Kidney tubule cell (primary cell): ENCODE data around the gene IL17A.
"Not testable (repeated sequence)": the region's sequence is repeated elsewhere in the genome, so short reads cannot be mapped to it uniquely, and the experiment has no call there.

Source experiments
- DNase-seq: peaks from one replicate; pipeline ENCODE4 v3.0.0-alpha.2; 2018; ENCODE audit warnings: low spot score

The IL17A gene

DNA sequence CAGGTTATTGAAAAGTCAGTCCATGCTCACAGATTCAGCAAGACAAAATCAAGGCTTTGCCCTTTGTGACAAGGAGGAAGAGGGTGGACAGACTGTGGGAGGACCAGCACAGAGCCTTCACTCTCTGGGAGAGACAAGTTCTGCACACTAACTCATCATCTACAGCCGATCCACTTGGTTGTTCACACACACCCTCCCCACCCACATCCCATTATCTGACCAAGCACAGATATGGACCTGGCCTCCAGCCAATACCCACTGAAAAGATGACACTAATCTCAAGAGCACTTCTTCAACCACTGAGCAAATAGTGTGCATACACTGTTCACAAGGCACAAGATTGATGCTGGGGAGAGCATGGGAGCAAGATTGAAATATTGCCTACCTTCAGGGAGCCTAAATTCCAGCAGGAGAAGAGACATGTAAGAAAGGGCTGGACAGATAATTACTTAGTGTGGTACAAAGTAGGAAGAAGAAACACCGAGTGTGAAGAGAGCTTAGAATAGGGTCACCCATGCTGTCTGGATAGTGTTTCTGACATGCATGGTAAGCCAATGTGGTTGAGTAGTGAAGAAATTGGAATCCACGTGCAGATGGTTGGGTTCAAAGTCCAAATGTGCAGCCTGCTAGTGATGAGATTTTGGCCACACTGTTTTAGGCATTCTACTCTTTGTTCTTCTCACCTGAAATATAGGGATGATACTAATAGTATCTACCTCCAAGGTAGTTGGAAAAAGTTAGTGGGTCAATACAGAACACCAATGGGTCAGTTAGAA, 21.7 kb upstream of the IL17A start:
- DNase-seq: no peak

DNA sequence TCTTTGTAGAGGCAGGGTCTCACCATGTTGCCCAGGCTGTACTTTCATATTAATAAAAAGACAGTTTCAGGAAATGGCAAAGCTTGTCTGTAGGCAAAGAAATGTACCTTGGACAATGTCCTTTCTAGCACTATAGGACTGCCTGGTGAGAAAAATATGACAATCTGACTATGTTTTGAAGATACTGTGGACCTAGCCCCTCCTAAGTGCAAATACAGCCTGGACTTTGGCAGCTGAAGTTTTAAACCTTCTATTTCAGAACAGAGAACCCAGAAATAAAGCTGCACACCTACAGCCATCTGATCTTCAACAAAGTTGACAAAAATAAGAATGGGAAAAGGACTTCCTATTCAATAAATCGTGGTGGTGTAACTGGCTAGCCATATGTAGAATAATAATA, 18.9 kb upstream of the IL17A start:
- no peak for DNase-seq

DNA sequence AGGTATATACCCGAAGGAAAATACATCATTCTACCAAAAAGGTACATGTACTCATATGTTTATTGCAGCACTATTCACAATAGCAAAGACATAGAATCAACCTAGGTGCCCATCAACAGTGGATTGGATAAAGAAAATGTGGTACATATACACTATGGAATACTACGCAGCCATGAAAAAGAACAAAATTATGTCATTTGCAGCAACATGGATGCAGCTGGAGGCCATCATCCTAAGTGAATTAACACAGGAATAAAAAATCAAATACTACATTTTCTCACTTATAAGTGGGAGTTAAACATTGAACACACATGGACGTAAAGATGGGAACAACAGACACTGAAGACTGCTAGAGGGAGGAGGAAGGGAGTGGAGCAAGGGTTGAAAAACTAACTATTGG, 17.8 kb upstream of the IL17A start:
- not testable (repeated sequence) for DNase-seq

DNA sequence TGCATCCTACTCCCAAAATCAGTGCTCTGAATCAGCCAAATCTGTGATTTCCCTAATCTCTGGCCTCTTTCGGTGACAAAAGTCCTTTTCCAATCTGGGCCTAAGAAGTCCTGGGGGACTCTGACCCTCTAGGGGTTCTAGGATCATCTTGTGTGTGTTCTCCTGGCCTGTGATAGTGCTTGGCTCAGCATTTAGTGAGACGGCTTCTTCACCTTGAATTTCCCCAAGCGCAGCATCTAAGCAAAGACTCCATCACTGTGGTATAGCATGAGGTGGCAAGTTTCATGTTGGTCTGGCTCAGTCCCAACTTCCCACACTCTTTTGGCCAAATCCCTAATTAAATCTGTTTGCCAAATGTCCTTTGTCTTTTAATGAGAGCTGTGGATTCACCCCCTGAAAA, 12.1 kb upstream of the IL17A start:
- DNase-seq: no peak

DNA sequence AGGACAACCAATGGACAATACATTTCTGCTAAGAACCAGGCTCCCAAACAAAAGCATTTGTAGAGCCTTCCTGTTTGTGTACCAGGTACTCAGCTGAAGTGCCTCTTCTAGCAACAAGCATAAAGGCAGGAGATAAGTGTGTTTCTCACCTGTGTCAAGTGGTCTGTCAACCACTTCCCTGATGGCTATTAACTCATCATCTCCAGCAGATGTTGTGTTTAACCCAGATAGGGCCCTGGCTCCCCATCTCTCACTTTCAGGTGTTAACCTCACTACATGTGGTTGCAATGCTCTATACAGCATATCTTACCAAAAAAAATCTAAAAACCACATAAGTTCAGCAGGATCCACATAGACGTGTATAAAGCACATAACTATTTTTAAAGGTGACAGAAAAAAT, 9.6 kb upstream of the IL17A start:
- DNase-seq: no peak

DNA sequence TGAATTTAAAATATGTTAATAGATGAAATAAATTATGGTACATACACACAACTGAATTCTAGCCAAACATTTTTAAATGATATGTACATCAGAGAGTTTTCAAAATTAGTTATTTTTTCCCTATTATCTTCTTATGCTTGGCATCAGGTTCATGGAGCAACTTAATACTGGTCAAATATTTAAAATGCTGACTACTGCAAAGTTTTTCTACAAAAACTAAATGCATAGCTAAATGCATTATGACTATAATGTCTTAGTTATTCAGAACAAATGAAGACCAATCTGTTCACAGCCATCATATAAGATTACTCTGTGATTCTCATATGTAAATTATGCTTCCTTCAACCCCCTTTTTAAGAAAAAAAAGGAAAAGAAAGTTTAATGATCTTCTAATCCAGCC, 8.2 kb upstream of the IL17A start:
- DNase-seq: no peak

DNA sequence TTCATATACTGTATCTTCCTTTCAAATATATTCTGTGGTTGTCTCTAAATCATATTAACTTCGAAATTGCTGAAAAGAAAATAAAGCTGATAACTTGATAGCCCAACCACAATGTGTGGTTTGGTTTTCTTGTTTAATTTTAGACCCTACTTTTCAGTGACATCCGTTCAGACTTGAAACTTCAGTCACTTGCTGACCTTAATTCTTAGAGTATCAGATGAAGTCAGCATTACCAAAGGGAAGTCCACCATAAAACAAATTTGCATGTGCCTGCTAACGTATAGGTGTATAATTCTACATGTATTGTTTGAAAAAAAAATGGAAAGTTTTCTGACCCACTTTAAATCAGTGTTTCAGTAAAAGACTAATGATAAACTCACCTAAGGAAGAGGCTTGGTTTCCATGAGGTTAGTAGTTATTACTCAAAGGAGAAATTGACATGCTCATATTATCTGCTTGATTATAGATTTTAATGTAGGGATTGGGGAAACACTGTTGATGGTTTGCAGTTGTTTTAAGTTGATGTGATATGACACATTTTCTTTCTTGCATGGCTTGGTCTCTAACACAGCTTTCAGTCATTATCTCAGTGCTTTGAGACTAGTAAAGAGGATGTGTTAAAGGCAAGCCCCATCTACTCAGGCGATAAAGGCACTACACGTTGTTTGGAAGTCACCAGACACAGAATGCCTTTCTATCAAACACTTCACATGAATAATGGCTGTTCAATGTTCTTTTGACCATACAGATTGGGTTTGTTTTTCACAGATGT, 5.2 kb upstream of the IL17A start:
- no peak for DNase-seq

DNA sequence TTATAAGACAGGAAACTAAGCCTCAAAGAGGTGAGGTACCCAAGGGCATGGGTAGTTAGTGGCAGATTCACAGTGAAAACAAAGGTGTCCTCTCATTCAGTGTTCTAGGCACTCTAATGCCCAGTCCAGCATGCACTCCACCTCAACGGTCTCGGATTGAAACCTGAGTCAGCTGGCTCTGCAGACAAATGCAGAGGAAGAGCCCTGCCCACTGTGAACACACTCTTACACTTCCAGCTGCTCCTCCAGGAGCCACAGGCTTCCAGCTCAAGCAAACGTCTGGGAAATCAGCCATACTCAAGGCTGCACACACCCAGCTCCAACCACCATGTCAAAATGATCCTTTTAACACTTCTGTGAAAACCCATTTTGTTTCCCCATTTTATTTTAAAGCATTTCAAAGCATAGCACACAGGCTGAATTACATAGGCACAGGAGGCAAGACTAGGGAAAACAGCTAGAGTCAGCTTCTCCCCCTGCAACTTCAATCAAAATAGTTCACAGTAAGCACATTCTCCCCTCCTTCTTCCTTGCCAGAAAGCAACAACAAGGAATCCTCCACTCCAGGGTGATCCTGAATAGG, 3.0 kb upstream of the IL17A start:
- DNase-seq: peak; percentile 9

DNA sequence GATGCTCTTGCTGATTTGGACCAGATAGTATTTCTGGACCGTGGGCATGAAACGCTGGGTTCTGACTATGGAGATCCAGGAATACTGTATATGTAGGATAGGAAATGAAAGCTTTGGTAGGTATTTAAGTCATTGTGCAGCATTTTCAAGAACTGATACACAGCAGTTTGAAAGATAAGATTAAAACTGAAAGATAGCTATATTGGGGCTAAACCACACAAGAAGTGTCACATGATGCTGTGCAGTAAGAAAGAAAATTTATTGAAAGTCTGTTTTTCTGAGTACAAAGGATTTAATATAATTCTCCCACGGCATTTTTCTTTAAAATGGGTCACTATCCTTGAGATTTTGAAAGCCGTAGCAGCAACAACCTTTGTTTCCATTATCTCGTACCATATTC, 305 bp downstream of the IL17A start:
- no peak for DNase-seq

DNA sequence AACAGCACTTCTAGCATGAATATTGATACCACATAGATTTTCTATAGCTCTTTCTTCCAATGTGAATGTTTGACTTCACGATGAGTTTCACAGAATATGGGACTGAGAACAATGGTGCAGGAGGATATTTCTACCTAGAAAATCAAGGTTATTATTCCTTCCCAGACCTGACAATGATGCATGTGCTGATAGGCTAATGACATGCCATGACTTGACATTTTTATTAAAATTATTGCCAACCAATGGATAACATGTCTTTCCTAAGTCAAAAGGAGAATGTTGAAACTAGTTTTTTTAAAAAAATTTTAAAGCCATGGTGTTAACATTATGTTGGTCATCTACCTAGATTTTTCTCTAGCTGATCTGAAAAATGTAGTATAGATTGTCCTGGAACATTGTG, 923 bp downstream of the IL17A start:
- no peak for DNase-seq

DNA sequence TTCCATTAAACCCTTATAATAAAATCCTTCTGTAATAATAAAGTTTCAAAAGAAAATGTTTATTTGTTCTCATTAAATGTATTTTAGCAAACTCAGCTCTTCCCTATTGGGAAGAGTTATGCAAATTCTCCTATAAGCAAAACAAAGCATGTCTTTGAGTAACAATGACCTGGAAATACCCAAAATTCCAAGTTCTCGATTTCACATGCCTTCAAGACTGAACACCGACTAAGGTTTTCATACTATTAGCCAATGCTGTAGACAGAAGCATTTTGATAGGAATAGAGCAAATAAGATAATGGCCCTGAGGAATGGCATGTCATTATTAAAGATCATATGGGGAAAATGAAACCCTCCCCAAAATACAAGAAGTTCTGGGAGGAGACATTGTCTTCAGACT, 3.8 kb downstream of the IL17A start:
- DNase-seq: no peak

DNA sequence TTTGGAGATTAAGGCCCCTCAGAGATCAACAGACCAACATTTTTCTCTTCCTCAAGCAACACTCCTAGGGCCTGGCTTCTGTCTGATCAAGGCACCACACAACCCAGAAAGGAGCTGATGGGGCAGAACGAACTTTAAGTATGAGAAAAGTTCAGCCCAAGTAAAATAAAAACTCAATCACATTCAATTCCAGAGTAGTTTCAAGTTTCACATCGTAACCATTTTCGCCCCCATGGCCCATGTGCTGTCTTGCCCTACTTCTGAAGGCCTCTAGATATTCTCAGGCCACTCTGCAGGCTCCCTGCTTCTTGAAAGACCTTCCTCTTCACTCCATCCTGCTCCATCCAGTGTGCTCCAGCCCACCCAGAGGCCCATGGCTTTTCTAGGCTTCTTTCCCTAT, 4.2 kb downstream of the IL17A start:
- no peak for DNase-seq

DNA sequence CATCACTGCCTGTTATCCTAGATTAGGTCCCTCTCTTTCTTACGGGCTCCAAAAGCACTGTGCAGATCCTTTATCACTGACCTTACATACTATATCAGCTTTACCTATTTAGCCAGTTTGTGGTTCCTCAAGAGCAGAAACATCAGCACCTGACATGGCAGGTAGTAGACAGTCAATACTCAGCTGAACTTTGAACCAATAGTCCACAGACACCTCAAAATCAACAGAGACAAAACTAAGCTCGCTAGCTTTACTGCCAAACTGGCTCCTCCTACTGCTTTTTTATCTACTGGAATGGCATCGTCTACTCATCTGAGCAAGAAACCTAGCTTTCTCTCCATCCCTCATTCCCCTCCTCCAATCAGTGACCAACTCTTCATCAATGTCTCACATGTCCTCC, 5.6 kb downstream of the IL17A start:
- no peak for DNase-seq

DNA sequence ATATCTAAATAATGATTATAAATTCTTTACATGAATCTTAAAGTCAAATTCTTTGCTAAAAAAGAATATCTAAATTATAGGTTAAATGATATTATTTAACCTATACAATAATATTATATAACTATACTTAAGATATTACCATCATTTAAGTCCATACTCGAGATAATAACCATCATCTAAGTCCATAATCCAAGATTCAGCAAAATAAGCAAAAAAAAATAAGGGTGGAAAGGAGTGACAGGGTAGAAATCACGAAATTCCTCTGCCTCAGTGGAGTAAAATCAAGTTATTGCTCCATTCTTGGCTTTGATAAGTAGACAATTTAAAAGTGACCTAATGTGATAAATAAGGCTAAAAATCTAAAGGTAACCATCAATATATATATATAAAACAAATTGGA, 9.7 kb downstream of the IL17A start:
- no peak for DNase-seq

DNA sequence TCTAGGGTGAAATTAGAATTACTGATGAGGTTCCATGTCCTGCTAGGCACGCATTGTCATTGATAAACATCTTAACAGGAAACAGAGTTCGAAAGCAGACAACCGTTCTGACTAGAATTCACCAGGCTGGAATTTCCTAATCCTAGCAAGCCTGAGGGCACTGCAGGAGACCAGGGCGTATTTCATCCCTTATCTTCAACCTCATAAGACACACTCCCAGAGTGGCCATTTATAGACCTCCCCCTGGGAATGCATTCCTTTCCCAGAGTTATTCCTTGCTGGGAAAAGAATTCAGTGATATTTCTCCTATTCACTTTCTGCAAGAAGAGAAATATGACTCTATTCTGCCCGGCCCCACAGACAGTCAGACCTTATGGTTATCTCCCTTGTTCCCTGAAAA, 13.9 kb downstream of the IL17A start:
- DNase-seq: not testable (repeated sequence)

DNA sequence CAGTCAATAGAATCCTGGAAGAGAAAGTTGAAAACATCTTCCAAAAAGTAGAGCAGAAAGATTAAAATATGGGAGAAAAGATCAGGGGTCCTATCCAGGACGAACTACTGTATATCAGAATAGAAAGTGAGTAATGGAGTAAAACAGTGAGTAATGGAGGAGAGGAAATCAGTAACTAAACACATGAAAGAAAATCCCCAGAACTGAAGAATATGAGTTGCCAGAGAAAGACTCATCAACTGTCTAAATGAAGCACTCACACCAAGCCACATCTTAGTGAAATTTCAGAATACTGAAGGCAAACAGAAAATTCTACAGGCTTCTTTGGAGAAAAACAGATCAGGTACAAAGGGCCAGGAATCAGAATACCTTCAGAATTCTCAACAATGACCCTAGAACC, 14.9 kb downstream of the IL17A start:
- peak; percentile 56 for DNase-seq

DNA sequence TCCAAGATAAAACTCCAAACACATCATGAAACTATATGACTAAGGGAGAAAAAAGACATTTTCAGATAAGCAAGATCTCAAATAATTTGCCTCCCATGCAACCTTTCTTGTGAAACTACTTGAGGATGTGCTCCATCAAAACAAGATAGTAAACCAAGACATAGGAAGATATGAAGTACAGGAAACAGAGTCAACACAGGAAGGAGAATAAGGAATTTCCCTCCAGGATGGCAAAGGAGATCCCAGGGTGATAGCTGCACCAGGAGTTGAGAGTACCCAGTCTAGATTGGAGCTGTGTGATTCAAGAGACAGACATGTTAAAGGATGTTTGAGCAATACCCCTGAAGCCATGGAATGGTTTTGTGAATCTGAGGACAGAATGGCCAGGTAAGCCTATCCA, 15.3 kb downstream of the IL17A start:
- DNase-seq: peak; percentile 4

DNA sequence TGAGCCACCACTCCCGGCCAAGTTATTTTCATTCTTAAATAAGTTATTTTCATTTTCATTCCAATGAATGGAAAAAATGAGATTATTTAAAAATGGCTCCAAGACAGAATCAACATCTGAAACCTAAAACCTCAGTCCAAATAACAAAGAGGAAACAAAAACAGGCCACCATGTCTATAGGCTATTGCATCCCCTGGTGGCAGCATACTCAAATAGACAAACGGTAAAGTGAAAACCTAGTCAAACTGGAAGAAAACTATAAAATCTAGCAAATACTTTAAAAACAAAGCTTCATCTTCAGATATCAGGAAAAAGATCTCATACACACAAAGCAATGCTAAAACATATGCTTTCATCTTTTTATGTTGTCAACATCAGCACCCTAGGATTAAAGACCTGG, 20.9 kb downstream of the IL17A start:
- DNase-seq: no peak

DNA sequence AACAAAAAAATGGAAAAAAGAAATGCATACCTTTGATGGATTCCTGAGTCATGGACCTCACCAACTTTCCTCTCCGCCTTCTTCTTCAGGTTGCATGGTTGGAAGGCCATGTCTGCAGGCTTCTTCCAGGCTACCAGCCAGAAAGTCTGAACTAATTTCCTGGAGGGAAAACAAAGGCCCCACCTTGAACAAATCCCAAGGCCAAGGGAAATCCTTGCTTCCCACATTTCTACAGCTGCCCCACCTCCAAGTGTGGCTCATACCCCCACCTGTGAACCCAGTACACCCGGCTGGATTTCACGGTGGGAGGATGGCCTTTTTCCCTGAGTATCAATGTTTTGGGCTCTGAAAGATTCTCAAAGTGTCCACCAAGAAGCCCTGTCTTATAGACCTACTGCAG, 22.4 kb downstream of the IL17A start:
- no peak for DNase-seq

DNA sequence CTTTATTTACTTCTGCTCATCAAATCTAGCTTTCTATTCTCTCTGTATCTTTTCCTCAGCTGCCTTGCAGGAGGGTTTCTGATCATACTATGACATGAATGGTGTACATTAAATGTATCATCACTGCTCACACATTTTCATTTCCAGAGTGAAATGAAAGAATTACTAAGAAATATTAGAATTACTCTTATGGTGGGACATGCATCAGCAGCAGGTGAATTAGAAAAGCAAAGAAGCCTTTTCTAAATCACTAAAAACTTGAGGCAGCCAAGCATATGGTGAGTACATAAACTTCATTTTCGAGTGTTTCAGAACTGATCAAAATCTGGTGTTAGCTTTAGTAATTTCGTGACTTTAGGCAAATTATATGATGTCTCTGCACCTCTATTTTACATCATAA, 23.6 kb downstream of the IL17A start:
- DNase-seq: no peak

DNA sequence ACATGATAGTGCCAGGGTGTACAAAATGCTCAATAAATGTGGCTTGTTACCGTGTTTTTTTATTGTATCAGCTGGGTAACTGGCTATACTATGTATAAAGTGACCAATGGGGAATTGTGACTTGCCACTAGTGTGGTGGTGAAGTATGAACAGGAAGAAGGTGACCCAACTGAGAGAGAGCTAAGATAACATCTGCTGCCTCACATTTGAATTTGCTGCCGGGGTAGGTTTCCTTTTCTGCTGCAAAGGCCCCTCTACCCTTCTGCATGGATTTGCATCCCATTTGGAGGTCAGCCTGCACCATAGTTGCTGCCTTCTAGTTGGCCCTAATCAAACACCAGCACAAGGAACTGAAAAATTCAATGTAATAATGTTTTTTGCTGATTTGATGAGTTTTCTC, 24.1 kb downstream of the IL17A start:
- DNase-seq: no peak

DNA sequence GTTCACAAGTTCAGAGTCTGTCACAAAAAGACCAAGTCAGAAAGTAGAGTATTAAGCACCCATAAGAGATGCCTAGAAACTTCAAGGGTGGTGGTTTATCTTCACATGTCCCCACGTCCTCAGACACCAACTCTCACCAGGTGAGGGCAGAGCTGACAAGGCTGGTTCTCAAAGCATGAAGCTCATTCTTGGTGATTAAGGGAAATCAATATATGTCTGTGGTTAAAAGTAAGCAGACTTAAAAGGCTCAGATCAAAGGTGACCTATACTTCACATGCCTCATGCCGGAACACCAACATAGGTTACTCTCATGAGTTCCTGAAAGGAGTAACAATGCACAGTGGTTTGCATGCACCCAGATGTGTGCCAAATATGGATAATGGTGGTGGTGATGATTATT, 27.0 kb downstream of the IL17A start:
- no peak for DNase-seq

DNA sequence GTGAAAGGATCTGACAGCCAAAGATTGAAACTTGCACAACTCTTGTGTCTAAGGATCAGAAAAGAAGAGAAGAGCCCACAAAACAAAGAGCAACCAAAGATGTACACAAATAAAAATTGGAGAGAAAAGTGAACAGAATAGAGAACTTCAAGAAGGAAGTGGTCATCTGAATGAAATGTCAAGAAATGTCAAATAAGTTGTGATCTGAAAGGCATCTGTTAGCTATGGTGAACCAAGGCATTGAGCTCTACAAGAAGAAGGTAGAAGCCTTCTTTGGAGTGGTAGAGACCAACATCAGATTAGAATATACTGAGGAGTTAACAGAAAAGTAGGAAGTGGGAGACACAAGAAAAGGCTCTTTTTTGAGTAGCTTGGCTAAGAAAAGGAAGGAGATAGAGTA, 29.6 kb downstream of the IL17A start:
- no peak for DNase-seq
